Keratinocyte (primary cell): ENCODE results near the gene PIP4K2C. TPM values are rescaled to one million over a fixed set of nuclear protein-coding genes. Genes with fewer than 3 reads are reported as not detected.
"Not testable (repeated sequence)": the region's sequence is repeated elsewhere in the genome, so short reads cannot be mapped to it uniquely, and the experiment has no call there.

Experiments used
- DNase-seq: peaks from one replicate; pipeline ENCODE4 v3.0.0-alpha.2; 2011; ENCODE audit warnings: low read depth, missing footprints, low spot score
- FAIRE-seq: peaks from 2 replicates; lab custom pipeline; 2011; peaks lifted over from hg19 to GRCh38; lab: Jason Lieb, UNC
- H2AFZ ChIP-seq: 2 replicates; pipeline ENCODE4 v1.6.0; 2012; ENCODE audit warnings: low read length, control low read depth, inconsistent platforms; ENCODE audit not compliant: control insufficient read depth
- H3K27ac ChIP-seq: 2 replicates; pipeline ENCODE4 v1.5.1; 2011; ENCODE audit warnings: low read length; ENCODE audit not compliant: control insufficient read depth, insufficient read depth
- H3K27me3 ChIP-seq: 3 replicates; pipeline ENCODE4 v1.6.0; 2011; ENCODE audit warnings: low read length; ENCODE audit not compliant: control insufficient read depth, insufficient read depth; ENCODE audit errors: extremely low read depth
- H3K36me3 ChIP-seq, 2 experiments: 2 replicates in 1 of 2; 3 replicates in 1 of 2; pipeline ENCODE4 v1.5.1; 2011; ENCODE audit warnings: low read length in 2 of 2, mild to moderate bottlenecking in 1 of 2; ENCODE audit not compliant: control insufficient read depth in 2 of 2, insufficient read depth in 2 of 2; ENCODE audit errors: extremely low read depth in 1 of 2
- H3K4me1 ChIP-seq: 3 replicates; pipeline ENCODE4 v1.5.1; 2011; ENCODE audit warnings: low read length; ENCODE audit not compliant: control insufficient read depth, insufficient read depth; ENCODE audit errors: extremely low read depth
- H3K4me2 ChIP-seq: 3 replicates; pipeline ENCODE4 v1.6.0; 2011; ENCODE audit warnings: low read depth, low read length; ENCODE audit not compliant: control insufficient read depth, insufficient read depth; ENCODE audit errors: extremely low read depth
- H3K4me3 ChIP-seq, 3 experiments: fragments of 200-600 bp in 1 of 3; sonication (generic) in 1 of 3; 2 replicates in 2 of 3; 3 replicates in 1 of 3; pipeline ENCODE4 v1.5.1; 2011 to 2016; ENCODE audit warnings: low read length in 3 of 3, mild to moderate bottlenecking in 3 of 3, control low read depth in 2 of 3, inconsistent platforms in 1 of 3, low read depth in 1 of 3, mixed read lengths in 1 of 3, mixed run types in 1 of 3, moderate library complexity in 1 of 3; ENCODE audit not compliant: control insufficient read depth in 2 of 3, insufficient read depth in 2 of 3; ENCODE audit errors: extremely low read depth in 1 of 3
- H3K79me2 ChIP-seq: 2 replicates; pipeline ENCODE4 v1.6.0; 2012; ENCODE audit warnings: low read length; ENCODE audit not compliant: control insufficient read depth, insufficient read depth
- H3K9ac ChIP-seq: 3 replicates; pipeline ENCODE4 v1.6.0; 2011; ENCODE audit warnings: low read length; ENCODE audit not compliant: control insufficient read depth, insufficient read depth; ENCODE audit errors: extremely low read depth
- H3K9me1 ChIP-seq: 3 replicates; pipeline ENCODE4 v1.6.0; 2011; ENCODE audit warnings: low read length; ENCODE audit not compliant: control insufficient read depth, insufficient read depth; ENCODE audit errors: extremely low read depth
- H3K9me3 ChIP-seq: 2 replicates; pipeline ENCODE4 v1.5.1; 2012; ENCODE audit warnings: low read depth, low read length; ENCODE audit not compliant: control insufficient read depth
- H4K20me1 ChIP-seq: 3 replicates; pipeline ENCODE4 v1.6.0; 2011; ENCODE audit warnings: low read length; ENCODE audit not compliant: control insufficient read depth, insufficient read depth; ENCODE audit errors: extremely low read depth
- EZH2 ChIP-seq: IDR thresholded peaks from one replicate; pipeline ENCODE4 v1.6.1; 2012; ENCODE audit warnings: inconsistent platforms, mild to moderate bottlenecking, low read length, moderate library complexity
- dilution Hi-C: fragments of 300-500 bp; cut with MboI; formaldehyde crosslinking; loops from one replicate; pipeline ENCODE4 v1.7.0; 2020; ENCODE audit warnings: low sequenced_read_pairs; ENCODE audit not compliant: extremely low pct_ligation_motif_present
- polyA plus RNA-seq, 5 experiments: library from polyadenylated mRNA; depleted of rRNA in 3 of 5; stranded (reverse) in 3 of 5; stranded (forward) in 1 of 5; unstranded in 1 of 5; fragments of >200 nt; gene quantifications; 1 replicate in 1 of 5; 2 replicates in 3 of 5; 3 replicates in 1 of 5; pipeline versions ENCODE4 v1.2.1 to v1.2.3, GENCODE V29; 2011 to 2012; ENCODE audit warnings: missing spikeins in 2 of 5, low read depth in 1 of 5, low replicate concordance in 1 of 5
- TF ChIP-seq, protein P1 (sequence below), 3 experiments: IDR thresholded peaks in 1 of 3; conservative IDR thresholded peaks in 1 of 3; optimal IDR thresholded peaks in 1 of 3; 2 replicates in 2 of 3; 3 replicates in 1 of 3; pipeline versions ENCODE3 to v1.5.1; 2011; ENCODE audit warnings: low read length in 3 of 3, mild to moderate bottlenecking in 3 of 3, moderate library complexity in 2 of 3, control low read depth in 1 of 3, inconsistent platforms in 1 of 3; ENCODE audit not compliant: insufficient read depth in 2 of 3; ENCODE audit errors: extremely low read depth in 1 of 3

PIP4K2C gene
- polyA plus RNA-seq, 1 donor (not counting 4 experiments of a cell fraction or from before 2014, with no cell fraction given) = 93.6 TPM

- FAIRE-seq (no peak), DNase-seq (no peak)
- H3K9me1 ChIP-seq = no peaks in the 10 kb centered on the region
- no peaks in the 10 kb centered on the region for H3K9me3 ChIP-seq
- no peak overlapping the region for H3K4me2 ChIP-seq
- H3K4me3 ChIP-seq = no peak overlapping the region
- H3K79me2 ChIP-seq = no peaks in the 10 kb centered on the region
- H3K27ac ChIP-seq = no peak overlapping the region
- no peak for TF ChIP-seq EZH2
- TF ChIP-seq, protein P1, sequence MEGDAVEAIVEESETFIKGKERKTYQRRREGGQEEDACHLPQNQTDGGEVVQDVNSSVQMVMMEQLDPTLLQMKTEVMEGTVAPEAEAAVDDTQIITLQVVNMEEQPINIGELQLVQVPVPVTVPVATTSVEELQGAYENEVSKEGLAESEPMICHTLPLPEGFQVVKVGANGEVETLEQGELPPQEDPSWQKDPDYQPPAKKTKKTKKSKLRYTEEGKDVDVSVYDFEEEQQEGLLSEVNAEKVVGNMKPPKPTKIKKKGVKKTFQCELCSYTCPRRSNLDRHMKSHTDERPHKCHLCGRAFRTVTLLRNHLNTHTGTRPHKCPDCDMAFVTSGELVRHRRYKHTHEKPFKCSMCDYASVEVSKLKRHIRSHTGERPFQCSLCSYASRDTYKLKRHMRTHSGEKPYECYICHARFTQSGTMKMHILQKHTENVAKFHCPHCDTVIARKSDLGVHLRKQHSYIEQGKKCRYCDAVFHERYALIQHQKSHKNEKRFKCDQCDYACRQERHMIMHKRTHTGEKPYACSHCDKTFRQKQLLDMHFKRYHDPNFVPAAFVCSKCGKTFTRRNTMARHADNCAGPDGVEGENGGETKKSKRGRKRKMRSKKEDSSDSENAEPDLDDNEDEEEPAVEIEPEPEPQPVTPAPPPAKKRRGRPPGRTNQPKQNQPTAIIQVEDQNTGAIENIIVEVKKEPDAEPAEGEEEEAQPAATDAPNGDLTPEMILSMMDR (optimal IDR thresholded peaks at IDR 0.05 in 1 of 3, IDR thresholded peaks at IDR 0.05 in 1 of 3, conservative IDR thresholded peaks at IDR 0.05 in 1 of 3; ENCODE audit: extremely low read depth in 1 of 3, insufficient read depth in 2 of 3, low read length in 3 of 3) = no peak
- no peaks in the 10 kb centered on the region for H3K27me3 ChIP-seq
- no peaks in the 10 kb centered on the region for H4K20me1 ChIP-seq
- dilution Hi-C loops = no loop called here
- H3K9ac ChIP-seq = no peak overlapping the region
- H3K36me3 ChIP-seq = no peaks in the 10 kb centered on the region
- H2AFZ ChIP-seq = no peak overlapping the region
- no peaks in the 10 kb centered on the region for H3K4me1 ChIP-seq
Observed at GRCh38 chr12:57560516-57560915, 30.5 kb upstream of the PIP4K2C start.

DNA sequence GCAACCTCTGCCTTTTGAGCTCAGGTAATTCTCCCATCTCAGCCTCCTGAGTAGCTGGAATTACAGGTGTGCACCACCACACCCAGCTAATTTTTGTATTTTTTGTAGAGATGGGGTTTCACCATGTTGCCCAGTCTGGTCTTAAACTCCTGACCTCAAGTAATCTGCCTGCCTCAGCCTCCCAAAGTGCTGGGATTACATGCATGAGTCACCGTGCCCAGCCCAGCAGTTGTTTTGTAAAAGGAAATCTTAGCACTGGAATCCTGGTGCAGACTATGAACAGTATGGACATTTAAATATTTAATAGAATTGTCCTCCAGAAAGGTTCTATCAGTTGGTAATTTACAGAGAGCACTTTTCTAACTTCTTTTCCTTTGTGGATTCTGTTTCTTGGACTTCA is 29.9 kb upstream of the PIP4K2C start:
- H3K27me3 ChIP-seq, H3K27ac ChIP-seq, H3K4me2 ChIP-seq, H3K36me3 ChIP-seq, H2AFZ ChIP-seq, DNase-seq, FAIRE-seq, H4K20me1 ChIP-seq, H3K79me2 ChIP-seq, H3K4me3 ChIP-seq, H3K9ac ChIP-seq, dilution Hi-C loops, H3K9me3 ChIP-seq, H3K4me1 ChIP-seq, H3K9me1 ChIP-seq: not testable (repeated sequence)

- DNase-seq (no peak), FAIRE-seq (no peak)
- Histone ChIP-seq H3K27ac (no peak overlapping the region), H2AFZ (no peak overlapping the region), H4K20me1 (no peaks in the 10 kb centered on the region), H3K9me1 (no peaks in the 10 kb centered on the region), H3K9ac (no peak overlapping the region), H3K4me3 (no peak overlapping the region), H3K36me3 (no peaks in the 10 kb centered on the region), H3K79me2 (no peaks in the 10 kb centered on the region), H3K4me1 (no peaks in the 10 kb centered on the region), H3K9me3 (no peaks in the 10 kb centered on the region), H3K27me3 (no peaks in the 10 kb centered on the region), H3K4me2 (no peak overlapping the region)
- dilution Hi-C loops = no loop called here
- no peak for TF ChIP-seq EZH2
- TF ChIP-seq, protein P1 (optimal IDR thresholded peaks at IDR 0.05 in 1 of 3, IDR thresholded peaks at IDR 0.05 in 1 of 3, conservative IDR thresholded peaks at IDR 0.05 in 1 of 3; ENCODE audit: extremely low read depth in 1 of 3, insufficient read depth in 2 of 3, low read length in 3 of 3) = no peak
Observed at GRCh38 chr12:57563358-57563757, 27.6 kb upstream of the PIP4K2C start.
